ENCODE measurements around the gene AQP5.

The AQP5 gene

GRCh38 chr12:49932533-49933130 lies 29.0 kb upstream of the AQP5 start:
- no peak for DNase-seq

GRCh38 chr12:49933796-49934195 lies 27.9 kb upstream of the AQP5 start:
- no peak for DNase-seq

- DNase-seq, result no peak
Measured at GRCh38 chr12:49934505-49934904, 27.2 kb upstream of the AQP5 start.

GRCh38 chr12:49936925-49937324 lies 24.7 kb upstream of the AQP5 start:
- DNase-seq, result no peak

GRCh38 chr12:49937639-49938300 lies 23.9 kb upstream of the AQP5 start:
- DNase-seq, result no peak

GRCh38 chr12:49939307-49939706 lies 22.4 kb upstream of the AQP5 start:
- no peak for DNase-seq

- DNase-seq, result no peak
Measured at GRCh38 chr12:49939707-49940106, 22.0 kb upstream of the AQP5 start.

- DNase-seq, result no peak
Measured at GRCh38 chr12:49941556-49942511, 19.8 kb upstream of the AQP5 start.

GRCh38 chr12:49942512-49942893 lies 19.2 kb upstream of the AQP5 start:
- DNase-seq, result no peak

GRCh38 chr12:49942921-49943624 lies 18.6 kb upstream of the AQP5 start:
- no peak for DNase-seq

GRCh38 chr12:49943625-49943960 lies 18.1 kb upstream of the AQP5 start:
- no peak for DNase-seq

GRCh38 chr12:49944046-49944445 lies 17.6 kb upstream of the AQP5 start:
- DNase-seq, result no peak

GRCh38 chr12:49944718-49945117 lies 17.0 kb upstream of the AQP5 start:
- DNase-seq, result no peak

GRCh38 chr12:49945394-49946080 lies 16.1 kb upstream of the AQP5 start:
- peak; percentile 74 to 81 for DNase-seq

- peak in 1 of 2 donors; percentile 15 for DNase-seq
Measured at GRCh38 chr12:49946086-49946485, 15.6 kb upstream of the AQP5 start.

- DNase-seq, result no peak
Measured at GRCh38 chr12:49946497-49946896, 15.2 kb upstream of the AQP5 start.

- DNase-seq, result no peak
Measured at GRCh38 chr12:49947593-49948226, 14.0 kb upstream of the AQP5 start.

- no peak for DNase-seq
Measured at GRCh38 chr12:49948866-49949845, 12.5 kb upstream of the AQP5 start.

GRCh38 chr12:49949866-49950265 lies 11.8 kb upstream of the AQP5 start:
- DNase-seq, result no peak

GRCh38 chr12:49950273-49951251 lies 11.1 kb upstream of the AQP5 start, which contains the start of gene AQP2:
TSS of gene AQP2 (plus strand) at chr12:49950737. CDS start at chr12:49950831, 94 bp downstream.
- no peak for DNase-seq
